GM23338 (cell line): Measurements from ENCODE around the gene SLFN13. TPM values are rescaled to one million over a fixed set of nuclear protein-coding genes. Genes with fewer than 3 reads are reported as not detected.

Experiments
- ATAC-seq: fragments of 200-7000 bp; cut with Tn5 transposase; 3 replicates; pipeline ENCODE4 v1.9.1; 2020
- DNase-seq: peaks from one replicate; pipeline ENCODE4 v3.0.0-alpha.2; 2015; ENCODE audit warnings: low spot score
- H2AFZ ChIP-seq: fragments of 200-600 bp; sonication (generic); 2 replicates; pipeline ENCODE4 v1.8.0; 2016; ENCODE audit warnings: antibody characterized with exemption, mild to moderate bottlenecking, moderate library complexity
- H3F3A ChIP-seq: fragments of 200-600 bp; sonication (generic); replicated peaks from 2 replicates; pipeline ENCODE4 v1.8.0; 2017; ENCODE audit warnings: antibody characterized with exemption, mixed run types, low read depth
- H3K27ac ChIP-seq: fragments of 200-600 bp; sonication (generic); 2 replicates; pipeline ENCODE4 v1.6.1; 2016; ENCODE audit warnings: low read depth
- H3K27me3 ChIP-seq: fragments of 200-600 bp; sonication (generic); 2 replicates; pipeline ENCODE4 v1.8.0; 2016; ENCODE audit warnings: mild to moderate bottlenecking, mixed run types, moderate library complexity; ENCODE audit not compliant: insufficient read depth
- H3K36me3 ChIP-seq: fragments of 200-600 bp; sonication (generic); 2 replicates; pipeline ENCODE4 v1.8.0; 2016; ENCODE audit warnings: mild to moderate bottlenecking; ENCODE audit not compliant: insufficient read depth
- H3K4me1 ChIP-seq: fragments of 200-600 bp; sonication (generic); 2 replicates; pipeline ENCODE4 v1.8.0; 2016; ENCODE audit warnings: mild to moderate bottlenecking, moderate library complexity; ENCODE audit not compliant: insufficient read depth
- H3K4me2 ChIP-seq: fragments of 200-600 bp; sonication (generic); 2 replicates; pipeline ENCODE4 v1.7.1; 2017; ENCODE audit warnings: mixed run types
- H3K4me3 ChIP-seq: fragments of 200-600 bp; sonication (generic); 2 replicates; pipeline ENCODE4 v1.6.1; 2016; ENCODE audit warnings: mixed run types
- H3K79me2 ChIP-seq: fragments of 200-600 bp; sonication (generic); replicated peaks from 2 replicates; pipeline ENCODE4 v1.8.0; 2017; ENCODE audit warnings: mild to moderate bottlenecking; ENCODE audit not compliant: insufficient read depth
- H3K9me2 ChIP-seq: fragments of 200-600 bp; sonication (generic); 2 replicates; pipeline ENCODE4 v1.8.0; 2017; ENCODE audit not compliant: insufficient read depth
- H4K20me1 ChIP-seq: fragments of 200-600 bp; sonication (generic); replicated peaks from 2 replicates; pipeline ENCODE4 v1.8.0; 2017; ENCODE audit warnings: mild to moderate bottlenecking; ENCODE audit not compliant: insufficient read depth
- H3K27ac Mint-ChIP-seq: 2 replicates; pipeline ENCODE4 v1.8.0; 2020; ENCODE audit warnings: inconsistent platforms, mild to moderate bottlenecking, moderate library complexity, mixed read lengths
- H3K27me3 Mint-ChIP-seq: 3 replicates; pipeline ENCODE4 v1.8.0; 2022; ENCODE audit warnings: low read depth, mild to moderate bottlenecking, moderate library complexity, mixed read lengths, inconsistent platforms; ENCODE audit not compliant: insufficient read depth, poor library complexity
- H3K36me3 Mint-ChIP-seq: 3 replicates; pipeline ENCODE4 v1.8.0; 2021; ENCODE audit warnings: low read depth, mild to moderate bottlenecking, inconsistent platforms, moderate library complexity, mixed read lengths
- H3K4me1 Mint-ChIP-seq: 3 replicates; pipeline ENCODE4 v1.8.0; 2020; ENCODE audit warnings: mild to moderate bottlenecking, inconsistent platforms, mixed read lengths
- H3K4me3 Mint-ChIP-seq: 3 replicates; pipeline ENCODE4 v1.8.0; 2021; ENCODE audit warnings: moderate library complexity, mild to moderate bottlenecking, inconsistent platforms, mixed read lengths
- H3K9me3 Mint-ChIP-seq: 3 replicates; pipeline ENCODE4 v1.8.0; 2020; ENCODE audit warnings: moderate library complexity, mild to moderate bottlenecking, inconsistent platforms, mixed read lengths
- ETS1 ChIP-seq: IDR thresholded peaks from 2 replicates; pipeline ENCODE4 v1.6.1; 2016; ENCODE audit warnings: antibody characterized with exemption
- EZH2 ChIP-seq: fragments of 200-600 bp; sonication (generic); IDR thresholded peaks from one replicate; pipeline ENCODE4 v1.8.0; 2017; ENCODE audit warnings: antibody characterized with exemption, mild to moderate bottlenecking, low read depth; ENCODE audit not compliant: unreplicated experiment
- EZH2phosphoT487 ChIP-seq: fragments of 200-600 bp; sonication (generic); IDR thresholded peaks from one replicate; pipeline ENCODE4 v1.8.1; 2018; ENCODE audit warnings: antibody characterized with exemption; ENCODE audit not compliant: unreplicated experiment
- JUNB ChIP-seq: IDR thresholded peaks from one replicate; pipeline ENCODE4 v1.6.1; 2016; ENCODE audit warnings: antibody characterized with exemption; ENCODE audit not compliant: unreplicated experiment
- POLR2AphosphoS5 ChIP-seq: IDR thresholded peaks from 2 replicates; pipeline ENCODE4 v1.6.1; 2016; ENCODE audit warnings: antibody characterized with exemption, low read depth
- ZNF114 ChIP-seq: fragments of 250-450 bp; sonication (Bioruptor Pico); IDR thresholded peaks from 2 replicates; pipeline ENCODE4 v1.5.0; 2020; ENCODE audit warnings: mild to moderate bottlenecking, moderate library complexity
- ZNF462 ChIP-seq: fragments of 250-450 bp; sonication (Bioruptor Pico); IDR thresholded peaks from 2 replicates; pipeline ENCODE4 v1.5.0; 2020; ENCODE audit warnings: mild to moderate bottlenecking, moderate library complexity
- polyA plus RNA-seq: library from polyadenylated mRNA; unstranded; fragments of >200 nt; fragmentation: Nextera tagmentation; extraction: Ambion mirVana; gene quantifications from 2 replicates; pipeline ENCODE4 v1.2.1, GENCODE V29; 2016
- total RNA-seq: library from RNA; depleted of rRNA; stranded (reverse); fragments of >200 nt; shearing (Covaris generic); gene quantifications from 2 replicates; pipeline ENCODE4 v1.2.3, GENCODE V29; 2014
- TF ChIP-seq, protein P1 (sequence below), 2 experiments: fragments of 200-600 bp in 1 of 2; sonication (generic) in 1 of 2; conservative IDR thresholded peaks; 2 replicates each; pipeline versions ENCODE4 v1.5.1 to v1.6.1; 2016 to 2017; ENCODE audit warnings: antibody characterized with exemption in 2 of 2, low read depth in 2 of 2, mild to moderate bottlenecking in 2 of 2, moderate library complexity in 1 of 2

Gene SLFN13
- total and polyA plus RNA-seq, 2 experiments from 2014 or later: 1.0 to 3.1 TPM

DNA sequence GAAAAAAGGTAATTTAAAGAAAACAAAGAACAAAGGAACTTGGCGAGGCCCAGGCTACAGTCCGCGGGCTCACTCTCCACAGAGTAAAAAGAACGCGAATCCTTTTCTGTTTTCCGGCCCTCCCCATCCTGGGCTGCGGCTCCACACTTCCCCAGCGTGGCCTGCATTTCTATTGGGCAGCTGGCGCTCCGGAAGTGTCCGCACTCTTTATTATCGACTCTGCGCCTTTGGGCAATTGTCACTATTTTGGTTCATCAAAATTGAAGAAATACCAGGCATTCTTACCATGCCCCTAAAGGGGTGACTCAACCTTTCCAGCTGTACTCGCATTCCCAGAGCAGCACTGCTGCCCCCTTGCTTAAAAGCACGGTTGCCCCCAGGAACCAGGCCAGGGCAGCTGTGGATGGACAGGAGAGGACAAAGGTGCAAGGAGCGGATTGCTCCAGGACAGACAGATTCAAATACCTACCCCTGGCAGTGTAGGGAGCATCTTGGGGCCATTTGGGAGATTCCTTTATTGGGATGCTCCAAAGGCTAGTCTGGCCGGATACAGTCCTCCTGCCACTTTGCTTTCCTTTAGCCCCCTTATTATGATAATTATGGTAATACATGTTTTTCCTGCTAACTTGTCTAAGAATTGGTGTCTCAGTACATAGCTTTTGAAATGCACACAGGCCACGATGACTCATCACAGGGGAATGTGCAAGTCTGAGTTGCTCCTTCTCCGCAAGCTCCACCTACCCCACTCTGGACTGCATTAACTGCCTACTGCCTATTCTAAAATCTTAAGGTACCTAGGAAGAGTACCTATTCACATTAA is 15.3 kb downstream of the SLFN13 start (continued):
- TF ChIP-seq ETS1 (peak; percentile 37), POLR2AphosphoS5 (peak; percentile 60), ZNF114 (CRISPR knock-in tag) (no peak), EZH2 (no peak), EZH2phosphoT487 (no peak), JUNB (no peak)

DNA sequence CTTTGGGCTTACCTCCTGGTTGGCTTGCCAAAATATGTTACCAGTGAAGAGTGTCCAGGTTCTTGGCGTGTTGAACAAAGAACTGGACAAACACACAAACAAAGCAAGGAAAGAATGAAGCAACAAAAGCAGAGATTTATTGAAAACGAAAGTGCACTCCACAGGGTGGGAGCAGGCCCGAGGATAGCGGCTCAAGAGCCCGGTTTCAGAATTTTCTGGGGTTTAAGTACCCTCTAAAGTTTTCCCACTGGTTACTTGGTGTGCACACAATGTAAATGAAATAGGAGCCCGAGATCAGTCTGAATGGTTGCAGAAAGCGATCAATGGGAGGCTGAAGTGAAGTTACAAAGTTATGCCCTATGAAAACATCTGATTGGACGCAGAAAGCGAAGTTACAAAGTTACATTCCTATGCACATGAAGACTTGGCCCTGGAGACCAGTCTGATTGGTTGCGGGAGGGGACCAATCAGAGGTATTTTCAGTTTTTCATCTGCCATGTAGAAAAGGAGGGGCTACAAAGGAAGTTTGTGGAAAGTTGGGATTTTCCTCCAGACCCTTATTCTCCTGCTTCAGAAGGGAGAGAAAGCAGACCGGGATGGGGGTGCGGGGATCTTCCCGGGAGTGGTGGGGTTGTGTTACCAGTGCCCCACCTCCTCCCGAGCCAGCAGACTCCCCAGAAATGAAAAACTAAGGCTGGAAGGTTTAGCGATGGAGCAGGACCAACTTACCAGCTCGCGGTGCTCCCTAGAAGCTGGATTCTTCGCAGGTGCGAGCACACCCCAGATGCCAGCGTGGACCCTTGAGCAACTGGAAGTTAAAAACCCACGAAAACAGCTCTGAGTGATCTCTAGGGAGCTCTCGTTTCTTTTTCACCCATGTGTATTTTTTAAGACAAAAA is 16.1 kb downstream of the SLFN13 start, which contains the start of gene SLFN12:
Gene SLFN12 (minus strand): TSS at position 325 of the 899 bp plus-strand sequence. CDS start 9,472 bp downstream, outside the sequence.
- no peak within 1 kb of the TSS for H2AFZ ChIP-seq
- no peaks in the 10 kb centered on the region for H3F3A ChIP-seq
- no peaks in the 10 kb centered on the region for H3K9me3 Mint-ChIP-seq
- DNase-seq (peak; percentile 94), ATAC-seq (peak; percentile 65)
- H3K27ac Mint-ChIP-seq: peak within 1 kb of the TSS; percentile 85
- H3K4me3 Mint-ChIP-seq: peak within 1 kb of the TSS; percentile 79
- no peaks in the 10 kb centered on the region; the same call in 1 of the 2 replicates for H3K79me2 ChIP-seq
- H3K36me3 Mint-ChIP-seq: no peaks in the 10 kb centered on the region
- peaks cover 84% of the 10 kb centered on the region for H3K27me3 ChIP-seq
- TF ChIP-seq JUNB: peak; percentile 26
- TF ChIP-seq, protein P1, sequence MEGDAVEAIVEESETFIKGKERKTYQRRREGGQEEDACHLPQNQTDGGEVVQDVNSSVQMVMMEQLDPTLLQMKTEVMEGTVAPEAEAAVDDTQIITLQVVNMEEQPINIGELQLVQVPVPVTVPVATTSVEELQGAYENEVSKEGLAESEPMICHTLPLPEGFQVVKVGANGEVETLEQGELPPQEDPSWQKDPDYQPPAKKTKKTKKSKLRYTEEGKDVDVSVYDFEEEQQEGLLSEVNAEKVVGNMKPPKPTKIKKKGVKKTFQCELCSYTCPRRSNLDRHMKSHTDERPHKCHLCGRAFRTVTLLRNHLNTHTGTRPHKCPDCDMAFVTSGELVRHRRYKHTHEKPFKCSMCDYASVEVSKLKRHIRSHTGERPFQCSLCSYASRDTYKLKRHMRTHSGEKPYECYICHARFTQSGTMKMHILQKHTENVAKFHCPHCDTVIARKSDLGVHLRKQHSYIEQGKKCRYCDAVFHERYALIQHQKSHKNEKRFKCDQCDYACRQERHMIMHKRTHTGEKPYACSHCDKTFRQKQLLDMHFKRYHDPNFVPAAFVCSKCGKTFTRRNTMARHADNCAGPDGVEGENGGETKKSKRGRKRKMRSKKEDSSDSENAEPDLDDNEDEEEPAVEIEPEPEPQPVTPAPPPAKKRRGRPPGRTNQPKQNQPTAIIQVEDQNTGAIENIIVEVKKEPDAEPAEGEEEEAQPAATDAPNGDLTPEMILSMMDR (conservative IDR thresholded peaks at IDR 0.05; ENCODE audit: low read depth in 2 of 2): no peak
- no peaks in the 10 kb centered on the region for H4K20me1 ChIP-seq
- H3K27me3 Mint-ChIP-seq: peaks cover 58% of the 10 kb centered on the region
- H3K27ac ChIP-seq: peak within 1 kb of the TSS; percentile 81
- peak within 1 kb of the TSS; percentile 48 for H3K4me3 ChIP-seq
- H3K4me1 ChIP-seq: peaks cover 32% of the 10 kb centered on the region
- no peaks in the 10 kb centered on the region for H3K36me3 ChIP-seq
- peaks cover 73% of the 10 kb centered on the region for H3K4me1 Mint-ChIP-seq
- H3K4me2 ChIP-seq: peak within 1 kb of the TSS; percentile 76
- no peaks in the 10 kb centered on the region for H3K9me2 ChIP-seq

- Histone ChIP-seq H3K9me2 (no peaks in the 10 kb centered on the region), H3K36me3 (no peaks in the 10 kb centered on the region), H2AFZ (no peak overlapping the region), H3K4me1 (peaks cover 28% of the 10 kb centered on the region), H3K79me2 (no peaks in the 10 kb centered on the region; the same call in 1 of the 2 replicates), H4K20me1 (peaks cover 8% of the 10 kb centered on the region), H3F3A (no peaks in the 10 kb centered on the region), H3K4me2 (no peak overlapping the region), H3K27ac (no peak overlapping the region), H3K27me3 (peaks cover 58% of the 10 kb centered on the region), H3K4me3 (no peak overlapping the region)
- Mint-ChIP-seq H3K27me3 (peaks cover 36% of the 10 kb centered on the region), H3K9me3 (no peaks in the 10 kb centered on the region), H3K27ac (no peak overlapping the region), H3K36me3 (no peaks in the 10 kb centered on the region), H3K4me3 (no peak overlapping the region; the same call in 2 of the 3 replicates), H3K4me1 (peaks cover 59% of the 10 kb centered on the region)
- no peak for DNase-seq
- no peak for ATAC-seq
- no peak for TF ChIP-seq ZNF462 (CRISPR knock-in tag)
Measured at GRCh38 chr17:35429702-35430101, 18.9 kb downstream of the SLFN13 start.
